H9 (cell line): ENCODE results near the gene PRDM2. TPM values are rescaled to one million over a fixed set of nuclear protein-coding genes. Genes with fewer than 3 reads are reported as not detected.

Source experiments
- DNase-seq: peaks from one replicate; pipeline ENCODE4 v3.0.0-alpha.2; 2017
- H2AFZ ChIP-seq: one replicate; pipeline ENCODE4 v1.6.1; 2013; ENCODE audit warnings: mild to moderate bottlenecking, low read length, control low read depth, moderate library complexity
- H2AK5ac ChIP-seq: 2 replicates; pipeline ENCODE4 v1.6.1; 2013; ENCODE audit warnings: low read length, control low read depth, mixed read lengths; ENCODE audit not compliant: insufficient read length
- H2BK120ac ChIP-seq: one replicate; pipeline ENCODE4 v1.6.1; 2013; ENCODE audit warnings: low read depth, mild to moderate bottlenecking, low read length, control low read depth, inconsistent platforms; ENCODE audit not compliant: poor library complexity, severe bottlenecking
- H2BK12ac ChIP-seq: 2 replicates; pipeline ENCODE4 v1.6.1; 2013; ENCODE audit warnings: low read length, control low read depth, mixed read lengths, low read depth; ENCODE audit not compliant: insufficient read length
- H2BK15ac ChIP-seq: 2 replicates; pipeline ENCODE4 v1.6.1; 2013; ENCODE audit warnings: low read depth, low read length, control low read depth
- H2BK20ac ChIP-seq: one replicate; pipeline ENCODE4 v1.6.1; 2013; ENCODE audit warnings: low read depth, mild to moderate bottlenecking, low read length, control low read depth, inconsistent platforms; ENCODE audit not compliant: poor library complexity, severe bottlenecking
- H2BK5ac ChIP-seq: 2 replicates; pipeline ENCODE4 v1.6.1; 2013; ENCODE audit warnings: low read length, control low read depth, mixed read lengths; ENCODE audit not compliant: insufficient read length
- H3K14ac ChIP-seq: 2 replicates; pipeline ENCODE4 v1.6.1; 2013; ENCODE audit warnings: low read length, control low read depth; ENCODE audit not compliant: insufficient read depth
- H3K18ac ChIP-seq: 2 replicates; pipeline ENCODE4 v1.6.1; 2013; ENCODE audit warnings: low read depth, mild to moderate bottlenecking, mixed read lengths, low read length, control low read depth; ENCODE audit not compliant: insufficient read length
- H3K23ac ChIP-seq: 2 replicates; pipeline ENCODE4 v1.6.1; 2013; ENCODE audit warnings: low read length, control low read depth, mixed read lengths, low read depth; ENCODE audit not compliant: insufficient read length
- H3K23me2 ChIP-seq: 2 replicates; pipeline ENCODE4 v1.6.1; 2013; ENCODE audit warnings: low read depth, mild to moderate bottlenecking, mixed read lengths, low read length, control low read depth; ENCODE audit not compliant: insufficient read length, poor library complexity, severe bottlenecking
- H3K27ac ChIP-seq: 2 replicates; pipeline ENCODE4 v1.5.1; 2013; ENCODE audit warnings: low read length, control low read depth, mixed read lengths, low read depth; ENCODE audit not compliant: insufficient read length
- H3K27me3 ChIP-seq: 2 replicates; pipeline ENCODE4 v1.6.1; 2013; ENCODE audit warnings: low read length, control low read depth, inconsistent platforms; ENCODE audit not compliant: insufficient read depth
- H3K4ac ChIP-seq: 2 replicates; pipeline ENCODE4 v1.6.1; 2013; ENCODE audit warnings: low read depth, mild to moderate bottlenecking, control low read depth, inconsistent platforms, low read length, moderate library complexity
- H3K4me1 ChIP-seq: 2 replicates; pipeline ENCODE4 v1.6.1; 2013; ENCODE audit warnings: low read length, control low read depth, inconsistent platforms; ENCODE audit not compliant: insufficient read depth
- H3K4me2 ChIP-seq: 2 replicates; pipeline ENCODE4 v1.6.1; 2013; ENCODE audit warnings: low read length, control low read depth, mixed read lengths; ENCODE audit not compliant: insufficient read length, insufficient read depth
- H3K56ac ChIP-seq: 2 replicates; pipeline ENCODE4 v1.6.1; 2013; ENCODE audit warnings: low read depth, mild to moderate bottlenecking, mixed read lengths, low read length, control low read depth; ENCODE audit not compliant: insufficient read length
- H3K79me1 ChIP-seq: 2 replicates; pipeline ENCODE4 v1.6.1; 2013; ENCODE audit warnings: low read depth, mild to moderate bottlenecking, moderate library complexity, low read length, control low read depth, inconsistent platforms; ENCODE audit not compliant: insufficient read depth, poor library complexity, severe bottlenecking
- H3K79me2 ChIP-seq: 2 replicates; pipeline ENCODE4 v1.6.1; 2013; ENCODE audit warnings: low read length, control low read depth, inconsistent platforms; ENCODE audit not compliant: insufficient read depth
- H3K9ac ChIP-seq: 2 replicates; pipeline ENCODE4 v1.6.1; 2013; ENCODE audit warnings: low read length, control low read depth, mixed read lengths; ENCODE audit not compliant: insufficient read length; ENCODE audit errors: extremely low read depth
- H3K9me3 ChIP-seq: one replicate; pipeline ENCODE4 v1.6.1; 2013; ENCODE audit warnings: low read depth, low read length, inconsistent platforms; ENCODE audit not compliant: control insufficient read depth
- H3T11ph ChIP-seq: one replicate; pipeline ENCODE4 v1.6.1; 2013; ENCODE audit warnings: mild to moderate bottlenecking, low read length, control low read depth, inconsistent platforms
- H4K20me1 ChIP-seq: one replicate; pipeline ENCODE4 v1.6.1; 2013; ENCODE audit not compliant: control insufficient read depth, insufficient read length, insufficient read depth
- H4K5ac ChIP-seq: 2 replicates; pipeline ENCODE4 v1.6.1; 2013; ENCODE audit warnings: low read depth, mild to moderate bottlenecking, mixed read lengths, low read length, control low read depth; ENCODE audit not compliant: insufficient read length
- H4K8ac ChIP-seq: replicated peaks from 2 replicates; pipeline ENCODE4 v1.6.1; 2013; ENCODE audit warnings: low read length, control low read depth, mixed read lengths, low read depth; ENCODE audit not compliant: insufficient read length
- H4K91ac ChIP-seq: 2 replicates; pipeline ENCODE4 v1.6.1; 2013; ENCODE audit warnings: low read depth, mild to moderate bottlenecking, moderate library complexity, mixed read lengths, low read length, control low read depth; ENCODE audit not compliant: insufficient read length
- H3K27ac Mint-ChIP-seq, 3 experiments: 2 replicates in 2 of 3; 3 replicates in 1 of 3; pipeline ENCODE4 v1.8.0; 2020 to 2021; ENCODE audit warnings: mixed read lengths in 3 of 3, mild to moderate bottlenecking in 1 of 3, moderate library complexity in 1 of 3
- H3K27me3 Mint-ChIP-seq: 2 replicates; pipeline ENCODE4 v1.8.0; 2021; ENCODE audit warnings: low read depth, mild to moderate bottlenecking, moderate library complexity, mixed read lengths
- H3K36me3 Mint-ChIP-seq, 3 experiments: 2 replicates in 2 of 3; 3 replicates in 1 of 3; pipeline ENCODE4 v1.8.0; 2020 to 2021; ENCODE audit warnings: low read depth in 3 of 3, mixed read lengths in 3 of 3; ENCODE audit not compliant: insufficient read depth in 1 of 3
- H3K4me1 Mint-ChIP-seq, 2 experiments: 2 replicates each; pipeline ENCODE4 v1.8.0; 2020; ENCODE audit warnings: mixed read lengths in 2 of 2
- H3K4me3 Mint-ChIP-seq, 2 experiments: 2 replicates in 1 of 2; 3 replicates in 1 of 2; pipeline ENCODE4 v1.8.0; 2020 to 2021; ENCODE audit warnings: mild to moderate bottlenecking in 2 of 2, mixed read lengths in 2 of 2, moderate library complexity in 1 of 2
- H3K9me3 Mint-ChIP-seq, 2 experiments: 2 replicates in 1 of 2; 3 replicates in 1 of 2; pipeline ENCODE4 v1.8.0; 2020; ENCODE audit warnings: mild to moderate bottlenecking in 2 of 2, mixed read lengths in 2 of 2, moderate library complexity in 1 of 2
- WGBS: extraction: QIAGEN DNeasy Blood & Tissue Kit; methylation state at CpG from one replicate; pipeline ENCODE4 v1.1.7; 2013; ENCODE audit warnings: missing lambda C conversion rate, low lambda C conversion rate, mixed read lengths; ENCODE audit not compliant: insufficient read length; ENCODE audit errors: extremely low coverage; 5-methylcytosine and 5-hydroxymethylcytosine counted together
- total RNA-seq: library from RNA; stranded (reverse); gene quantifications from 2 replicates; pipeline ENCODE4 v1.2.1, GENCODE V29; 2021
- TF ChIP-seq, protein P1 (sequence below): fragments of 200-600 bp; sonication (generic); conservative IDR thresholded peaks from 3 replicates; pipeline ENCODE4 v1.8.0; 2021; ENCODE audit warnings: antibody characterized with exemption, mild to moderate bottlenecking

The PRDM2 gene
- total RNA-seq, 1 experiment from 2014 or later: 24.5 TPM

DNA sequence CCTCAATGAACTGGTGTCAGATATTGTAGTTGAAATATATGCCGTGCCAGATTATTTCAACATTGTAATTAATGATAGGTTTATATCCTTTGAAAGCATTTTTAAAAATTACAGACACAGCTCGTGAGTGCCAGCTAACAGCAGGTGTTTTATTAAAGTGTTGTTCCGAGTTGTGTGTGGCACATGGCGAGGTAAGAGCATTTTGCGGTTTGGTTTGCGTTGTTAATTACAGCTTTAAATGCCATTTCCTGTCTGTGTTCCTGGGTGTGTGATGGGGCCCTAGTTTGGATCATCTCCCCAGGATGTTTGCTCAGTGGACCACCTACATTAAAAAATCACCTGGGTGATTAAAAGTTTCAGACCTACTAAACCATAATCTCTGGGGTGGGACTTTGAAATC, 97.4 kb downstream of the PRDM2 start:
- no peak for DNase-seq
- no peak overlapping the region for H3K23ac ChIP-seq
- no peak overlapping the region for H3K14ac ChIP-seq
- no peak overlapping the region for H2BK20ac ChIP-seq
- no peaks in the 10 kb centered on the region for H3K27me3 ChIP-seq
- H4K20me1 ChIP-seq: peaks cover 5% of the 10 kb centered on the region
- H3K4ac ChIP-seq: no peak overlapping the region
- H2BK15ac ChIP-seq: no peak overlapping the region
- no peaks in the 10 kb centered on the region for H3K79me1 ChIP-seq
- no peak overlapping the region for H3K4me3 Mint-ChIP-seq
- H3K18ac ChIP-seq: no peak overlapping the region
- peaks cover 22 to 27% of the 10 kb centered on the region in 2 experiments for H3K4me1 Mint-ChIP-seq
- no peaks in the 10 kb centered on the region for H3K9me3 Mint-ChIP-seq
- H2AK5ac ChIP-seq: no peak overlapping the region
- no peak overlapping the region for H3K27ac Mint-ChIP-seq
- H3K27me3 Mint-ChIP-seq: peaks cover 3% of the 10 kb centered on the region; the same call in 1 of the 2 replicates
- H3T11ph ChIP-seq: no peak overlapping the region
- no peak overlapping the region for H4K8ac ChIP-seq
- H4K5ac ChIP-seq: no peak overlapping the region
- no peak overlapping the region for H3K4me2 ChIP-seq
- no peak overlapping the region for H2AFZ ChIP-seq
- no peaks in the 10 kb centered on the region for H3K9me3 ChIP-seq
- no peaks in the 10 kb centered on the region for H3K79me2 ChIP-seq
- H3K56ac ChIP-seq: no peak overlapping the region
- no CpG with 5 or more reads among the region's 6 CpGs for WGBS
- TF ChIP-seq, protein P1, sequence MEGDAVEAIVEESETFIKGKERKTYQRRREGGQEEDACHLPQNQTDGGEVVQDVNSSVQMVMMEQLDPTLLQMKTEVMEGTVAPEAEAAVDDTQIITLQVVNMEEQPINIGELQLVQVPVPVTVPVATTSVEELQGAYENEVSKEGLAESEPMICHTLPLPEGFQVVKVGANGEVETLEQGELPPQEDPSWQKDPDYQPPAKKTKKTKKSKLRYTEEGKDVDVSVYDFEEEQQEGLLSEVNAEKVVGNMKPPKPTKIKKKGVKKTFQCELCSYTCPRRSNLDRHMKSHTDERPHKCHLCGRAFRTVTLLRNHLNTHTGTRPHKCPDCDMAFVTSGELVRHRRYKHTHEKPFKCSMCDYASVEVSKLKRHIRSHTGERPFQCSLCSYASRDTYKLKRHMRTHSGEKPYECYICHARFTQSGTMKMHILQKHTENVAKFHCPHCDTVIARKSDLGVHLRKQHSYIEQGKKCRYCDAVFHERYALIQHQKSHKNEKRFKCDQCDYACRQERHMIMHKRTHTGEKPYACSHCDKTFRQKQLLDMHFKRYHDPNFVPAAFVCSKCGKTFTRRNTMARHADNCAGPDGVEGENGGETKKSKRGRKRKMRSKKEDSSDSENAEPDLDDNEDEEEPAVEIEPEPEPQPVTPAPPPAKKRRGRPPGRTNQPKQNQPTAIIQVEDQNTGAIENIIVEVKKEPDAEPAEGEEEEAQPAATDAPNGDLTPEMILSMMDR: no peak
- H3K27ac ChIP-seq: no peak overlapping the region
- no peak overlapping the region for H4K91ac ChIP-seq
- no peak overlapping the region for H3K9ac ChIP-seq
- no peaks in the 10 kb centered on the region; a peak in 2 of 7 replicates for H3K36me3 Mint-ChIP-seq
- H3K4me1 ChIP-seq: no peaks in the 10 kb centered on the region
- H2BK5ac ChIP-seq: no peak overlapping the region
- H2BK12ac ChIP-seq: no peak overlapping the region
- H2BK120ac ChIP-seq: no peak overlapping the region
- H3K23me2 ChIP-seq: no peaks in the 10 kb centered on the region
